ENCODE results near the gene KRTAP5-7. TPM values are rescaled to one million over a fixed set of nuclear protein-coding genes. Genes with fewer than 3 reads are reported as not detected.

KRTAP5-7 gene
- total and polyA plus RNA-seq, 12 donors, result 0.07 to 0.28 TPM; not detected in 10

DNA sequence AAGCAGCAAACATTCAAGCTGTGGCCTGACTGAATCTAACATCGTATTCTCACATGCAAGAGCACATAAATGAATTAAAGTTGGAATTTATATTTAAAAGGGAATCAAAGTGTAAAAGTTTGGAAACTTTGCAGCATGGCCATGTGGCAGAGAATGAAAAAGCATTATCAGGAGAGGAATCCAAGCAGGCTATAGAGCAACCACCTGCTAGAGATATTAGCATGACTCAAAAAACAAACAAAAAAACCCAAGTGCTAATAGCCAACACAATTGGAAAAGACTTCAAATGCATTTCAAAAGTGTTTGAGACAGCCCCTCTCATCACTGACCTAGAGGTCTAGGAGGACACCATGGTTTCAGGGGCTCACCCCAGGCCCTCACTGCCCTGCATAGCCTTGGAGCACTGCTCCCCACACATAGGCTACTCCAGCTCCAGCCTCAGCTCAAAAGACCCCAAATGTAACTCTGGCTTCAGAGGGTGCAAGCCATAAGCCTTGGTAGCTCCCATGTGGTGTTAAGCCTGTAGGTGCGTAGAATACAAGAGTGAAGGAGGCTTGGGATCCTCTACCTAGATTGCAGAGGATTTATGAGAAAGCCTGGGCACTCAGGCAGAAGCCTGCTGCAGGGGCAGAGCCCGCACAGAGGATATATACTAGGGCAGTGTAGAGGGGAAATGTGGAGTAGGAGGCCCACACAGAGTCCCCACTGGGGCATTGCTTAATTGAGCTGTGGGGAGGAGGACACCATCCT lies 1.7 kb upstream of the KRTAP5-7 start:
- H3K9me3 ChIP-seq (replicated peaks in 1 of 3), result no peaks in the 10 kb centered on the region
- H3K4me3 ChIP-seq, result no peak overlapping the region
- intact Hi-C loops (cut with DNase I), result no loop called here
- no peak for DNase-seq
- no peak for TF ChIP-seq CTCF (IDR thresholded peaks at IDR 0.05)
- TF ChIP-seq POLR2A (IDR thresholded peaks at IDR 0.05), result no peak
- H3K36me3 ChIP-seq (replicated peaks in 1 of 2), result no peaks in the 10 kb centered on the region
- no peaks in the 10 kb centered on the region for H3K27me3 ChIP-seq
- 62 to 82% (median 78%) methylated on average over 3 of the region's 3 CpGs for WGBS, 4 donors
- H3K4me1 ChIP-seq (replicated peaks in 1 of 2), result no peaks in the 10 kb centered on the region
- no peak overlapping the region for H3K27ac ChIP-seq

DNA sequence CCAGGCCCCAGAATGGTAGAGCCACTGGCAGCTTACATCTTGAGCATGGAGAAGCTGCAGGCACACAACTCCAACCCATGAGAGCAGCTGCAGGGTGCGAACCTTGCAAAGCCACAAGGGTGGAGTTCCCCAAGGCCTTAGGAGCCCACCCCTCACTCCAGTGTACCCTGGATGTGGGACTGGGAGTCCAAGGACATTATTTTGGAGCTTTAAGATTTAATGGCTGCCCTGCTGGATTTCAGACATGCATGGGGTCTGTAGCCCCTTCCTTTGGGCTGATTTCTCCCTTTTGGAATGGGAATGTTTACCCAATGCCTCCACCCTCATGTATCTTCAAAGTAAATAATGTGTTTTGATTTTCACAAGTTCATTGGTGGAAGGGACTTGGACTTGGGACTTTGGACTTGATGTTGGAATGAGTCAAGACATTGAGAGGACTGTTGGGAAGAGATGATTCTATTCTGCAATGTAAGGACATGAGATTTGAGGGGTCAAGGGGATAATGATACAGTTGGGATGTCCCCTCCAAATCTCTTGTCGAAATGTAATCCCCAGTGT lies 1.1 kb upstream of the KRTAP5-7 start:
- no peaks in the 10 kb centered on the region for H3K36me3 ChIP-seq (replicated peaks in 1 of 2)
- TF ChIP-seq POLR2A (IDR thresholded peaks at IDR 0.05) (no peak), CTCF (IDR thresholded peaks at IDR 0.05) (no peak)
- H3K27me3 ChIP-seq, result no peaks in the 10 kb centered on the region
- H3K4me1 ChIP-seq (replicated peaks in 1 of 2), result no peaks in the 10 kb centered on the region
- no peaks in the 10 kb centered on the region for H3K9me3 ChIP-seq (replicated peaks in 1 of 3)
- intact Hi-C loops (cut with DNase I), result no loop called here
- no peak overlapping the region for H3K4me3 ChIP-seq
- 78 to 92% (median 83%) methylated on average over 1 to 2 of the region's 2 CpGs for WGBS, 4 donors
- DNase-seq, result peak in 1 of 7 donors; percentile 3
- H3K27ac ChIP-seq, result no peak overlapping the region

DNA sequence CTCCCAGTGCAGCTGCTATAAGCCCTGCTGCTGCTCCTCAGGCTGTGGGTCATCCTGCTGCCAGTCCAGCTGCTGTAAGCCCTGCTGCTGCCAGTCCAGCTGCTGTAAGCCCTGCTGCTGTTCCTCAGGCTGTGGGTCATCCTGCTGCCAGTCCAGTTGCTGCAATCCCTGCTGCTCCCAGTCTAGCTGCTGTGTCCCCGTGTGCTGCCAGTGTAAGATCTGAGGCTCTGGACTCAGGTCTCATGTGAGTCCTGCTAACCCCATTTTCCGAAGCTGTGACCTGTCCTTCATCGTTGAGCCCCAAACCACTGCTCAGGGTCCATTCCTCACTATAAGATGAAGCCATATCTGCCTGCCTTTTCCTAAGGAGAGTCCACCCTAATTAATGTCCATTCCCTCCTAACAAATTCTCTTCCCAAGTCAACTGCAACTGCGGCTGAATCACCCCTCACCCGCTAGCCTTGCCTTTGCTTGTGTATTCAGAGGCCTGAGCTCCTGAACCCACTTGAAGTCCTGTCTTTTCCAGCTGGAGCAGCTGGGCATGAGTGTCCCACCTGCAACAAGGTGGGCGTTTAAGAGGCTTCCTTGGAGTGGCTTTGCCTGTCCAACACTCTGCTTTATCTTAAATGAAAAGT lies 626 bp downstream of the KRTAP5-7 start:
- no peaks in the 10 kb centered on the region for H3K36me3 ChIP-seq (replicated peaks in 1 of 2)
- no peak overlapping the region for H3K27ac ChIP-seq
- no peaks in the 10 kb centered on the region for H3K9me3 ChIP-seq (replicated peaks in 1 of 3)
- no peaks in the 10 kb centered on the region for H3K4me1 ChIP-seq (replicated peaks in 1 of 2)
- 87 to 95% (median 92%) methylated on average over 3 to 6 of the region's 6 CpGs for WGBS, 4 donors
- H3K4me3 ChIP-seq, result no peak overlapping the region
- H3K27me3 ChIP-seq, result no peaks in the 10 kb centered on the region
- intact Hi-C loops (cut with DNase I), result no loop called here
- no peak for DNase-seq
- no peak for TF ChIP-seq POLR2A (IDR thresholded peaks at IDR 0.05)
- TF ChIP-seq CTCF (IDR thresholded peaks at IDR 0.05), result no peak

GRCh38 chr11:71530602-71531001 lies 3.5 kb downstream of the KRTAP5-7 start:
- DNase-seq, result no peak
- no peaks in the 10 kb centered on the region for H3K27me3 ChIP-seq
- whole genome bisulfite sequencing, 4 donors, result 89 to 93% (median 91%) methylated on average over 11 of the region's 11 CpGs
- intact Hi-C loops (cut with DNase I), result no loop called here
- no peak overlapping the region for H3K4me3 ChIP-seq
- H3K36me3 ChIP-seq (replicated peaks in 1 of 2), result no peaks in the 10 kb centered on the region
- no peaks in the 10 kb centered on the region for H3K4me1 ChIP-seq (replicated peaks in 1 of 2)
- H3K9me3 ChIP-seq (replicated peaks in 1 of 3), result no peaks in the 10 kb centered on the region
- H3K27ac ChIP-seq, result no peak overlapping the region
- TF ChIP-seq CTCF (IDR thresholded peaks at IDR 0.05) (no peak), POLR2A (IDR thresholded peaks at IDR 0.05) (no peak)

All from adrenal gland (tissue), 12 donors.